Neural crest cell (in vitro differentiated cells): ENCODE results near the gene HHATL. TPM values are rescaled to one million over a fixed set of nuclear protein-coding genes. Genes with fewer than 3 reads are reported as not detected.

Experiments used
- DNase-seq: peaks from one replicate; pipeline ENCODE4 v3.0.0; 2021; ENCODE audit warnings: low read depth, mixed read lengths, low spot score
- H3K27ac Mint-ChIP-seq: one replicate; pipeline ENCODE4 v1.8.0; 2021; ENCODE audit warnings: mild to moderate bottlenecking, mixed read lengths; ENCODE audit not compliant: unreplicated experiment
- H3K27me3 Mint-ChIP-seq: 2 replicates; pipeline ENCODE4 v1.8.0; 2021; ENCODE audit warnings: low read depth, mild to moderate bottlenecking, mixed read lengths
- H3K36me3 Mint-ChIP-seq: 2 replicates; pipeline ENCODE4 v1.8.0; 2021; ENCODE audit warnings: low read depth, mild to moderate bottlenecking, mixed read lengths
- H3K4me1 Mint-ChIP-seq: 2 replicates; pipeline ENCODE4 v1.8.0; 2021; ENCODE audit warnings: mixed read lengths
- H3K4me3 Mint-ChIP-seq: one replicate; pipeline ENCODE4 v1.8.0; 2021; ENCODE audit warnings: mild to moderate bottlenecking, mixed read lengths
- H3K9me3 Mint-ChIP-seq: 2 replicates; pipeline ENCODE4 v1.8.0; 2021; ENCODE audit warnings: mixed read lengths
- CTCF ChIP-seq: fragments of 200-600 bp; sonication (generic); conservative IDR thresholded peaks from 2 replicates; pipeline ENCODE4 v1.5.0; 2021; ENCODE audit warnings: antibody characterized with exemption, mild to moderate bottlenecking
- total RNA-seq: library from RNA; stranded (reverse); gene quantifications from 2 replicates; pipeline ENCODE4 v1.2.1, GENCODE V29; 2021

The HHATL gene
- total RNA-seq, 1 donor from 2014 or later = not detected

DNA sequence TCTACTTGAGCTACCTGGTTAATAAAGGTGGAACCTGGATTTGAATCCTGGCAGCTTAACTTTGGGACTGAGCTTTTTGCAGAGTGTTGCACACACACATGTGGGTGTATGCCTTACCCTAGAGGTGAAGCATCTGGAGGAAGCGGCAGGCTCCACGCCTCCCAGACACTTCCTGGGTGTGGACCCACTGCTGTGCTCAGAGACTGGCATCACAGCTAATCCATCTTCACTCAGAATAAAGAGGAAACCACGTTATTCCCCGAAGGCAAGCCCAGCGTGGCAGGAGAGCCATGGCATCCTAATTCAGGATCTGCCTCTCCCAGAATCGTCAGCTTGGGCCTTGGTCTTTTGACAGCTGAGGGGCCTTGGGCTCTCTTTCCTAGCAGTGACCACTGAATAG lies 45.0 kb upstream of the HHATL start:
- H3K27me3 Mint-ChIP-seq = no peaks in the 10 kb centered on the region
- no peak for TF ChIP-seq CTCF
- DNase-seq = no peak
- H3K27ac Mint-ChIP-seq = no peak overlapping the region
- no peaks in the 10 kb centered on the region for H3K9me3 Mint-ChIP-seq
- H3K36me3 Mint-ChIP-seq = no peaks in the 10 kb centered on the region
- H3K4me3 Mint-ChIP-seq = no peak overlapping the region
- H3K4me1 Mint-ChIP-seq = no peaks in the 10 kb centered on the region

GRCh38 chr3:42746455-42747450 lies 44.2 kb upstream of the HHATL start:
- DNase-seq = no peak

GRCh38 chr3:42745776-42746454 lies 43.3 kb upstream of the HHATL start:
- Mint-ChIP-seq H3K4me1 (no peaks in the 10 kb centered on the region), H3K4me3 (no peak overlapping the region), H3K9me3 (no peaks in the 10 kb centered on the region), H3K27me3 (no peaks in the 10 kb centered on the region), H3K36me3 (no peaks in the 10 kb centered on the region), H3K27ac (no peak overlapping the region)
- TF ChIP-seq CTCF = no peak
- no peak for DNase-seq

More at GRCh38 chr3:42746455-42747450, 44.2 kb upstream of the HHATL start:
- no peaks in the 10 kb centered on the region for H3K27me3 Mint-ChIP-seq
- TF ChIP-seq CTCF = no peak
- H3K4me3 Mint-ChIP-seq = no peak overlapping the region
- H3K9me3 Mint-ChIP-seq = no peaks in the 10 kb centered on the region
- no peaks in the 10 kb centered on the region for H3K4me1 Mint-ChIP-seq
- no peak overlapping the region for H3K27ac Mint-ChIP-seq
- H3K36me3 Mint-ChIP-seq = no peaks in the 10 kb centered on the region

- no peak for TF ChIP-seq CTCF
- Mint-ChIP-seq H3K27me3 (no peaks in the 10 kb centered on the region), H3K4me1 (no peaks in the 10 kb centered on the region), H3K27ac (no peak overlapping the region), H3K9me3 (no peaks in the 10 kb centered on the region), H3K36me3 (no peaks in the 10 kb centered on the region), H3K4me3 (no peak overlapping the region)
- no peak for DNase-seq
Observed at GRCh38 chr3:42745291-42745745, 42.7 kb upstream of the HHATL start.

GRCh38 chr3:42743204-42743995 lies 40.8 kb upstream of the HHATL start:
- H3K9me3 Mint-ChIP-seq = no peaks in the 10 kb centered on the region
- H3K36me3 Mint-ChIP-seq = no peaks in the 10 kb centered on the region
- no peaks in the 10 kb centered on the region for H3K4me1 Mint-ChIP-seq
- H3K27ac Mint-ChIP-seq = no peak overlapping the region
- no peak overlapping the region for H3K4me3 Mint-ChIP-seq
- DNase-seq = no peak
- no peak for TF ChIP-seq CTCF
- H3K27me3 Mint-ChIP-seq = no peaks in the 10 kb centered on the region
